HepG2 (cell line): ENCODE measurements around the gene RRP9. TPM values are rescaled to one million over a fixed set of nuclear protein-coding genes. Genes with fewer than 3 reads are reported as not detected.

Source experiments
- ARNTL ChIP-seq: sonication (generic); formaldehyde crosslinking; IDR thresholded peaks from 2 replicates; pipeline ENCODE4 v1.4.0; 2020; ENCODE audit warnings: mild to moderate bottlenecking, missing genetic modification reagents
- BRD4 ChIP-seq: sonication (generic); formaldehyde crosslinking; IDR thresholded peaks from 2 replicates; pipeline ENCODE4 v1.4.0; 2020; ENCODE audit warnings: missing genetic modification reagents
- CCDC6 ChIP-seq: sonication (generic); formaldehyde crosslinking; IDR thresholded peaks from 2 replicates; pipeline ENCODE4 v1.8.1; 2022; ENCODE audit warnings: mild to moderate bottlenecking, missing genetic modification reagents, moderate library complexity
- CREM ChIP-seq, 2 experiments: sonication (generic) in 1 of 2; formaldehyde crosslinking in 1 of 2; IDR thresholded peaks; 2 replicates each; pipeline versions ENCODE4 v1.4.0 to v1.6.1; 2016 to 2020; ENCODE audit warnings: antibody characterized with exemption in 1 of 2, mild to moderate bottlenecking in 1 of 2, missing genetic modification reagents in 1 of 2
- ELF4 ChIP-seq: sonication (generic); formaldehyde crosslinking; IDR thresholded peaks from 2 replicates; pipeline ENCODE4 v1.5.0; 2020; ENCODE audit warnings: missing genetic modification reagents, mild to moderate bottlenecking, moderate library complexity, borderline replicate concordance
- GATAD1 ChIP-seq: IDR thresholded peaks from 2 replicates; pipeline ENCODE4 v1.6.1; 2016; ENCODE audit warnings: missing genetic modification reagents, missing compliant biosample characterization
- IKZF1 ChIP-seq: fragments of 450-650 bp; IDR thresholded peaks from 2 replicates; pipeline ENCODE4 v1.7.1; 2016
- MTF2 ChIP-seq: sonication (generic); formaldehyde crosslinking; IDR thresholded peaks from 2 replicates; pipeline ENCODE4 v1.5.0; 2020; ENCODE audit warnings: missing genetic modification reagents, borderline replicate concordance
- PAWR ChIP-seq: sonication (generic); formaldehyde crosslinking; IDR thresholded peaks from 2 replicates; pipeline ENCODE4 v1.4.0; 2020; ENCODE audit warnings: missing genetic modification reagents, mild to moderate bottlenecking, borderline replicate concordance
- PHF21A ChIP-seq: sonication (generic); formaldehyde crosslinking; IDR thresholded peaks from 2 replicates; pipeline ENCODE4 v1.5.0; 2020; ENCODE audit warnings: mild to moderate bottlenecking, missing genetic modification reagents
- REL ChIP-seq: sonication (generic); formaldehyde crosslinking; conservative IDR thresholded peaks from 2 replicates; pipeline ENCODE4 v1.8.0; 2022; ENCODE audit warnings: mild to moderate bottlenecking, missing genetic modification reagents, moderate library complexity
- ZFP41 ChIP-seq: sonication (generic); formaldehyde crosslinking; IDR thresholded peaks from 2 replicates; pipeline ENCODE4 v1.4.0; 2020; ENCODE audit warnings: mild to moderate bottlenecking, missing genetic modification reagents, borderline replicate concordance
- ZKSCAN8 ChIP-seq: IDR thresholded peaks from 2 replicates; pipeline ENCODE4 v1.6.1; 2016; ENCODE audit warnings: borderline replicate concordance, missing genetic modification reagents, missing compliant biosample characterization
- ZMAT3 ChIP-seq: sonication (generic); formaldehyde crosslinking; conservative IDR thresholded peaks from 2 replicates; pipeline ENCODE4 v1.7.0; 2021; ENCODE audit warnings: missing genetic modification reagents
- ZNF17 ChIP-seq: sonication (generic); formaldehyde crosslinking; IDR thresholded peaks from 2 replicates; pipeline ENCODE4 v1.5.0; 2020; ENCODE audit warnings: mild to moderate bottlenecking, missing genetic modification reagents
- ZNF431 ChIP-seq: sonication (generic); formaldehyde crosslinking; IDR thresholded peaks from 2 replicates; pipeline ENCODE4 v1.9.0; 2022; ENCODE audit warnings: missing genetic modification reagents, low read depth, mild to moderate bottlenecking, borderline replicate concordance
- ZNF572 ChIP-seq: sonication (generic); formaldehyde crosslinking; IDR thresholded peaks from 2 replicates; pipeline ENCODE4 v1.5.1; 2020; ENCODE audit warnings: mild to moderate bottlenecking, missing genetic modification reagents
- ZNF607 ChIP-seq: sonication (generic); formaldehyde crosslinking; IDR thresholded peaks from 2 replicates; pipeline ENCODE4 v1.5.1; 2020; ENCODE audit warnings: missing genetic modification reagents, mild to moderate bottlenecking, borderline replicate concordance
- ZNF775 ChIP-seq: sonication (generic); formaldehyde crosslinking; IDR thresholded peaks from 2 replicates; pipeline ENCODE4 v1.4.0; 2020; ENCODE audit warnings: missing genetic modification reagents, mild to moderate bottlenecking, moderate library complexity, borderline replicate concordance
- ZNF792 ChIP-seq: IDR thresholded peaks from 2 replicates; pipeline ENCODE4 v1.6.1; 2016
- ZSCAN31 ChIP-seq: sonication (generic); formaldehyde crosslinking; IDR thresholded peaks from 2 replicates; pipeline ENCODE4 v1.5.0; 2020; ENCODE audit warnings: low read depth, mild to moderate bottlenecking, missing genetic modification reagents
- polyA plus RNA-seq, 8 experiments: library from polyadenylated mRNA; depleted of rRNA in 3 of 8; stranded (reverse) in 7 of 8; unstranded in 1 of 8; fragments of >200 nt; fragmentation: Illumina TruSeq in 4 of 8; extraction: Trizol in 4 of 8; gene quantifications; 2 replicates each; pipeline versions ENCODE4 v1.2.1 to v1.2.3, GENCODE V29; 2011 to 2016; ENCODE audit warnings: low read depth in 4 of 8, missing spikeins in 1 of 8, mixed read lengths in 1 of 8; ENCODE audit not compliant: insufficient read depth in 1 of 8
- total RNA-seq, 5 experiments: library from RNA; depleted of rRNA; stranded (reverse); fragments of >200 nt; fragmentation: Illumina TruSeq; extraction: Trizol; gene quantifications; 2 replicates each; pipeline ENCODE4 v1.2.3, GENCODE V29; 2016; ENCODE audit warnings: low read depth in 1 of 5
- TF ChIP-seq, protein P1 (sequence below): sonication (generic); formaldehyde crosslinking; IDR thresholded peaks from 2 replicates; pipeline ENCODE4 v1.4.0; 2020; ENCODE audit warnings: missing genetic modification reagents
- TF ChIP-seq, protein P2 (sequence below): fragments of 450-650 bp; IDR thresholded peaks from 2 replicates; pipeline ENCODE4 v1.6.1; 2016
- TF ChIP-seq, protein P3 (sequence below): sonication (generic); formaldehyde crosslinking; IDR thresholded peaks from 2 replicates; pipeline ENCODE4 v1.5.0; 2020; ENCODE audit warnings: missing genetic modification reagents
- TF ChIP-seq, protein P4 (sequence below): sonication (generic); formaldehyde crosslinking; IDR thresholded peaks from 2 replicates; pipeline ENCODE4 v1.5.0; 2020; ENCODE audit warnings: missing genetic modification reagents

RRP9 gene
- total and polyA plus RNA-seq, 2 of the 13 experiments (the other 11 are each of a cell fraction or from before 2014, with no cell fraction given), result 14.8 to 44.0 TPM

DNA sequence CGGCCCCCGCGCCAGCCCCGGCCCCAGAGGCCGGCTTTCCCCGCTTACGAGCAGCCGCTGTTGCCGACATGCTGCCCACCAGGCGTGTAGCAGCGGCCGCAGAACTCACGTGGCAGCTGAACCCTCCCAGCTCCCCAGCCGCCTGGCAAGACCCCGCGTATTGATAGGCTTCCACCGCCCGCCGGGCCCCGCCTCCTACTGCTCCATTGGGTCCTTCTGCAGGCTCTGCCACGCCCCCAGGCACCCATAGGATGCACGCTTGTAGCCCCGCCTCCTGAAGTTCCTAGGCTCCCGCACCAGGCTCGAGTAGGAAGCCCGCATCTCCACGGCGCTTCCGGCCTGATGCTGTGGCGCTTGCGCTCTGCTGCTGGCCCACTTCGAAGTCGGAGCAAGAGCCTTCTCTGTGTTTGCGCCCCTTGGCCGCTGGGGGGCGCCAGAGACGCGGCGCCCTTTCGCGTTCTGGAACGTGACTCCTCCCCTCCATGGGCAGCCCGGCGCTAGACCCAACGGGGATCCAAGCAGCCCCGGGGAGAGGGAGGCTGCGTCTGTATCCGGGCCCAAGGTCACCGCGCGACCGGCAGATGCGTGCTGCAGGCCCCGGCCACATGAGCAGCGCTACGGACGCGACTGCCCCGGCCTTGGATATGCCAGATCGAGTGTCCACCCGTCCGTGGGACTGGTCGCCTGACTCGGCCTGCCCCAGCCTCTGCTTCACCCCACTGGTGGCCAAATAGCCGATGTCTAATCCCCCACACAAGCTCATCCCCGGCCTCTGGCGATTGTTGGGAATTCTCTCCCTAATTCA is at the start of gene RRP9, which contains the start of gene PARP3 (continued):
- TF ChIP-seq ZKSCAN8 (CRISPR knock-in tag) (peak; percentile 72; the same call in 1 of the 2 replicates), ZNF792 (CRISPR knock-in tag) (peak; percentile 86; the same call in 1 of the 2 replicates), PHF21A (CRISPR knock-in tag) (peak; percentile 90), REL (CRISPR knock-in tag) (no peak), MTF2 (CRISPR knock-in tag) (no peak), ZMAT3 (CRISPR knock-in tag) (peak; percentile 98), CREM (IDR thresholded peaks at IDR 0.05) (peak; percentile 63; the same call in 1 of the 2 replicates), CREM (CRISPR knock-in tag; IDR thresholded peaks at IDR 0.05) (no peak), IKZF1 (no peak), ZSCAN31 (CRISPR knock-in tag) (peak; percentile 97), ZNF17 (CRISPR knock-in tag) (no peak), ARNTL (CRISPR knock-in tag) (peak; percentile 98), ZNF607 (CRISPR knock-in tag) (no peak; the same call in 1 of the 2 replicates), ZNF431 (CRISPR knock-in tag) (no peak; the same call in 1 of the 2 replicates), BRD4 (peak; percentile 88; the same call in 1 of the 2 replicates), ZNF775 (CRISPR knock-in tag) (no peak), PAWR (no peak; the same call in 1 of the 2 replicates), ELF4 (peak; percentile 85; the same call in 1 of the 2 replicates), CCDC6 (CRISPR knock-in tag) (no peak; the same call in 1 of the 2 replicates), GATAD1 (peak; percentile 95), ZFP41 (CRISPR knock-in tag) (peak; percentile 75; the same call in 1 of the 2 replicates), ZNF572 (CRISPR knock-in tag) (no peak)
- TF ChIP-seq, protein P1, sequence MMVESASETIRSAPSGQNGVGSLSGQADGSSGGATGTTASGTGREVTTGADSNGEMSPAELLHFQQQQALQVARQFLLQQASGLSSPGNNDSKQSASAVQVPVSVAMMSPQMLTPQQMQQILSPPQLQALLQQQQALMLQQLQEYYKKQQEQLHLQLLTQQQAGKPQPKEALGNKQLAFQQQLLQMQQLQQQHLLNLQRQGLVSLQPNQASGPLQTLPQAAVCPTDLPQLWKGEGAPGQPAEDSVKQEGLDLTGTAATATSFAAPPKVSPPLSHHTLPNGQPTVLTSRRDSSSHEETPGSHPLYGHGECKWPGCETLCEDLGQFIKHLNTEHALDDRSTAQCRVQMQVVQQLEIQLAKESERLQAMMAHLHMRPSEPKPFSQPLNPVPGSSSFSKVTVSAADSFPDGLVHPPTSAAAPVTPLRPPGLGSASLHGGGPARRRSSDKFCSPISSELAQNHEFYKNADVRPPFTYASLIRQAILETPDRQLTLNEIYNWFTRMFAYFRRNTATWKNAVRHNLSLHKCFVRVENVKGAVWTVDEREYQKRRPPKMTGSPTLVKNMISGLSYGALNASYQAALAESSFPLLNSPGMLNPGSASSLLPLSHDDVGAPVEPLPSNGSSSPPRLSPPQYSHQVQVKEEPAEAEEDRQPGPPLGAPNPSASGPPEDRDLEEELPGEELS (CRISPR knock-in tag), result 0 out of 2 replicates have a peak, but pooled peaks have one; percentile 48
- TF ChIP-seq, protein P2, sequence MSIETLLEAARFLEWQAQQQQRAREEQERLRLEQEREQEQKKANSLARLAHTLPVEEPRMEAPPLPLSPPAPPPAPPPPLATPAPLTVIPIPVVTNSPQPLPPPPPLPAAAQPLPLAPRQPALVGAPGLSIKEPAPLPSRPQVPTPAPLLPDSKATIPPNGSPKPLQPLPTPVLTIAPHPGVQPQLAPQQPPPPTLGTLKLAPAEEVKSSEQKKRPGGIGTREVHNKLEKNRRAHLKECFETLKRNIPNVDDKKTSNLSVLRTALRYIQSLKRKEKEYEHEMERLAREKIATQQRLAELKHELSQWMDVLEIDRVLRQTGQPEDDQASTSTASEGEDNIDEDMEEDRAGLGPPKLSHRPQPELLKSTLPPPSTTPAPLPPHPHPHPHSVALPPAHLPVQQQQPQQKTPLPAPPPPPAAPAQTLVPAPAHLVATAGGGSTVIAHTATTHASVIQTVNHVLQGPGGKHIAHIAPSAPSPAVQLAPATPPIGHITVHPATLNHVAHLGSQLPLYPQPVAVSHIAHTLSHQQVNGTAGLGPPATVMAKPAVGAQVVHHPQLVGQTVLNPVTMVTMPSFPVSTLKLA, result peak; percentile 92
- TF ChIP-seq, protein P3, sequence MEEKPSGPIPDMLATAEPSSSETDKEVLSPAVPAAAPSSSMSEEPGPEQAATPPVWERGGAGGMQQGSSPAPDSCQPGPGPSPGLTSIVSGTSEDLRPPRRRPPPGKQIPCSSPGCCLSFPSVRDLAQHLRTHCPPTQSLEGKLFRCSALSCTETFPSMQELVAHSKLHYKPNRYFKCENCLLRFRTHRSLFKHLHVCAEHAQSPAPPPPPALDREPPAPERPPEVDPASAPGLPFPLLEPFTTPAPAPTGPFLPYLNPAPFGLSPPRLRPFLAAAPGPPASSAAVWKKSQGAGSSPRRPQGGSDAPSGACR, result 0 out of 2 replicates have a peak, but pooled peaks have one; percentile 22
- TF ChIP-seq, protein P4, sequence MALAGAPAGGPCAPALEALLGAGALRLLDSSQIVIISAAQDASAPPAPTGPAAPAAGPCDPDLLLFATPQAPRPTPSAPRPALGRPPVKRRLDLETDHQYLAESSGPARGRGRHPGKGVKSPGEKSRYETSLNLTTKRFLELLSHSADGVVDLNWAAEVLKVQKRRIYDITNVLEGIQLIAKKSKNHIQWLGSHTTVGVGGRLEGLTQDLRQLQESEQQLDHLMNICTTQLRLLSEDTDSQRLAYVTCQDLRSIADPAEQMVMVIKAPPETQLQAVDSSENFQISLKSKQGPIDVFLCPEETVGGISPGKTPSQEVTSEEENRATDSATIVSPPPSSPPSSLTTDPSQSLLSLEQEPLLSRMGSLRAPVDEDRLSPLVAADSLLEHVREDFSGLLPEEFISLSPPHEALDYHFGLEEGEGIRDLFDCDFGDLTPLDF (CRISPR knock-in tag), result peak; percentile 72; the same call in 1 of the 2 replicates
